ENCODE results near the gene FANCE. TPM values are rescaled to one million over a fixed set of nuclear protein-coding genes. Genes with fewer than 3 reads are reported as not detected.
A peak's percentile ranks its signal among the peaks of the same experiment; 100 is the strongest.

Gene FANCE
- total and polyA plus RNA-seq, 7 donors = 3.8 to 15.2 (median 7.1) TPM

DNA sequence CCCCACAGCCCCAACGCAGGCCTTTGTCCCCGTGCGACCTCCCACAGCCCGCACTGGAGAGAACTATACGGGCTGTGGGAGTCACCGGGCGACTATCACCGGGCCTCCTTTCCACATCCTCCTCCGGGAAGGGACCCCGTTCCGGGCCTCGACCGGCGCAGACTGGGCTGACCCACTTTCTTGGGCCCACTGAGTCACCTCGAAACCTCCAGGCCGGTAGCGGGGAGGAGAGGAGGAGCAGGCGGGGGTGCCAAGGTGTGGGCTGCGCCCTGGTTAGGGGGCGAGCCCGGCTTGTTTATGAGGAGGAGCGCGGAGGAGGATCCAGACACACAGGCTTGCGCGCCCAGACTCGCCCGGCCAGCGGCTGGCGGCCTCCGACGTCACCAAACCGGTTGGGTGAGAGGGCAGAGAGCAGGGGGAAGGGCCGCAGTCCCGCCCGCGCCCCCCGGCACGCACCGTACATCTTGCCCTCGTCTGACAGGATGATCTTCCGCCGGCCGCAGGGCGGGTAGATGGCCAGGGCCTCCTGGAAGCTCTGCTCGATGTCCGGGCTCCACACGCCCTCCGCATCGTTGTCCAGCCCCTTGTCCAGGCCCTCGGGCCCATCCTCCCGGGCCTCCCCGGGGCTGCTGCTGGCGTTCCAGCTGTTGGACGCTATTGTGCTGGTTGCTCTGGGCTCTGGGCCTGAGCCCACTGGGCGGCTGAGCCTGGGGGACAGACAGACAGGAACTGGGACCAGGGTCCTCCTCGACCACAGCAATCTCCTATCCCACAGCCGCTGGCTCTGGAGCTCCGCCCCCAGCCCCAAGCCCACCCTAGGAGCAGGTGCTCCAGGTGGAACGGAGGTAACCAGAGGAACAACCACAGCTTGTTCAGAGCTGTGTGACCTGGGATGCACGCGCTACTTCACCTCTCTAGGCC is 34.1 kb downstream of the FANCE start:
- WGBS, 3 donors = 53 to 68% (median 66%) methylated on average over 43 to 61 of the region's 61 CpGs
- peak in 1 of 4 donors; percentile 4 for ATAC-seq

DNA sequence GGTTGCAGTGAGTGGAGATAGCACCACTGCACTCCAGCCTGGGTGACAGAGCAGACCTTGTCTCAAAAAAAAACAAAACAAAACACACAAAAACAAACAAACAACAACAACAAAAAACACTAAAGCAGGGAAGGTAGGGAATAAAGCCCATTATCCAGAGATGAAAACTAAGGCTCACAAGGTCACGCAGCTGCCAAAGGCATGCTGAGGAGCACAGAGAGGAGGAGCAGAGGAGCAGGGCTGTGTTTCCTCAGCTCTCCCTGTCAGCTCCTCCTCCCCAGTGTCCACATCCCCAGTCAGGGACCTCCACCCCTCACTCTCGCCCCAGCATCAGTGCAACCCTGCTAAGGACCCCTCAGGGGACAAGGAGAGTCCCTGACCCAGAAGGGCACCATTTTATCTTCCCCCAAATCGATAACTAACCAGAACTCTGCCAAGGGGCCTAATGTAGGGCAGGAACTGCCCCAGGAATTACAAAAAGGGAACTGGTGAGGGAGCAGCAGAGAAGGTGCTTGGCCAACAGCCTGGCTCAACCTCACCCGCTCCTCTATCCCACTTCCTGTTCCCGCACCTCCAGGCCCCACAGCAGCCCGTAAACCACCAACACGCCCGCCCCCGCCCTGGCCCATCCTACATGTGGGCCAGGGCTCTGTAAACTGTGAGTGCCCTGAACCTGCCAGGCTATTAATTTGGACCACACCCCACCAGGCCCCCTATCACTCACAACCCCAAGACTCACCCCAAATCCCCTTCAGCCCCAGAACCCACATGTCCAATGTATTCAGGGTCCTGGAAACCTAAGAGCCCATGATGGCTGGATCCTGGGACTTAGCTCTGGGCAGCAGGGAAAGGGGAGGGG is 35.7 kb downstream of the FANCE start:
- H3K9me3 ChIP-seq = no peaks in the 10 kb centered on the region
- 75 to 76% (median 75%) methylated on average over 8 to 9 of the region's 9 CpGs for WGBS, 3 donors
- ATAC-seq (no peak), DNase-seq (no peak)
- peaks cover 0 to 23% of the 10 kb centered on the region in 2 donors for H3K36me3 ChIP-seq (ENCODE audit: insufficient read depth in 1 of 2, low read depth in 1 of 2)
- peak overlapping the region; percentile 23 for H3K27ac ChIP-seq
- no peak overlapping the region for H3K4me3 ChIP-seq
- TF ChIP-seq, protein P1, sequence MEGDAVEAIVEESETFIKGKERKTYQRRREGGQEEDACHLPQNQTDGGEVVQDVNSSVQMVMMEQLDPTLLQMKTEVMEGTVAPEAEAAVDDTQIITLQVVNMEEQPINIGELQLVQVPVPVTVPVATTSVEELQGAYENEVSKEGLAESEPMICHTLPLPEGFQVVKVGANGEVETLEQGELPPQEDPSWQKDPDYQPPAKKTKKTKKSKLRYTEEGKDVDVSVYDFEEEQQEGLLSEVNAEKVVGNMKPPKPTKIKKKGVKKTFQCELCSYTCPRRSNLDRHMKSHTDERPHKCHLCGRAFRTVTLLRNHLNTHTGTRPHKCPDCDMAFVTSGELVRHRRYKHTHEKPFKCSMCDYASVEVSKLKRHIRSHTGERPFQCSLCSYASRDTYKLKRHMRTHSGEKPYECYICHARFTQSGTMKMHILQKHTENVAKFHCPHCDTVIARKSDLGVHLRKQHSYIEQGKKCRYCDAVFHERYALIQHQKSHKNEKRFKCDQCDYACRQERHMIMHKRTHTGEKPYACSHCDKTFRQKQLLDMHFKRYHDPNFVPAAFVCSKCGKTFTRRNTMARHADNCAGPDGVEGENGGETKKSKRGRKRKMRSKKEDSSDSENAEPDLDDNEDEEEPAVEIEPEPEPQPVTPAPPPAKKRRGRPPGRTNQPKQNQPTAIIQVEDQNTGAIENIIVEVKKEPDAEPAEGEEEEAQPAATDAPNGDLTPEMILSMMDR (IDR thresholded peaks at IDR 0.05) = no peak
- H3K27me3 ChIP-seq (ENCODE audit: insufficient read depth in 3 of 3, low read length in 2 of 3) = no peaks in the 10 kb centered on the region
- peaks cover 36% of the 10 kb centered on the region for H3K4me1 ChIP-seq
- intact Hi-C loops (cut with DNase I) = no loop called here

More for the DNA sequence above, 34.1 kb downstream of the FANCE start:
- Histone ChIP-seq H3K27me3 (ENCODE audit: insufficient read depth in 3 of 3, low read length in 2 of 3) (no peaks in the 10 kb centered on the region), H3K9me3 (no peaks in the 10 kb centered on the region), H3K4me1 (peaks cover 22% of the 10 kb centered on the region), H3K4me3 (no peak overlapping the region), H3K27ac (peak overlapping the region; percentile 12), H3K36me3 (ENCODE audit: insufficient read depth in 1 of 2, low read depth in 1 of 2) (peaks cover 0 to 31% of the 10 kb centered on the region in 2 donors)
- TF ChIP-seq, protein P1 (IDR thresholded peaks at IDR 0.05) = no peak
- peak; percentile 42 to 56 for DNase-seq
- intact Hi-C loops (cut with DNase I) = no loop called here

DNA sequence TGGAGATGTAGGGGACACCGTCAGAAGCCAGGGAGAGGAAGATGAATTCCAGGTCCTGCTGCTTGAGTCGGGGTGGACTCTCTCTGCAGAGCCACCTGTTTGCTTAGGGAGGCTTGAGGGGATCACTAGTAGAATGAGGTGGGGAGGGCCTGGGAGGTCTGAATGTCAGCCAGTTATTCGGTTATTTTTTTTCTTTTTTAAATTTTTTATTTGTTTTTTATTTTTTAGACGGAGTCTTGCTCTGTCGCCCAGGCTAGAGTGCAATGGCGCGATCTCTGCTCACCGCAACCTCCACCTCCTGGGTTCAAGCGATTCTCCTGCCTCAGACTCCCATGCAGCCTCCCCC is 36.4 kb downstream of the FANCE start:
- ATAC-seq = no peak
- 78 to 84% (median 81%) methylated on average over 9 of the region's 9 CpGs for WGBS, 3 donors
- TF ChIP-seq, protein P1 (IDR thresholded peaks at IDR 0.05) = no peak

DNA sequence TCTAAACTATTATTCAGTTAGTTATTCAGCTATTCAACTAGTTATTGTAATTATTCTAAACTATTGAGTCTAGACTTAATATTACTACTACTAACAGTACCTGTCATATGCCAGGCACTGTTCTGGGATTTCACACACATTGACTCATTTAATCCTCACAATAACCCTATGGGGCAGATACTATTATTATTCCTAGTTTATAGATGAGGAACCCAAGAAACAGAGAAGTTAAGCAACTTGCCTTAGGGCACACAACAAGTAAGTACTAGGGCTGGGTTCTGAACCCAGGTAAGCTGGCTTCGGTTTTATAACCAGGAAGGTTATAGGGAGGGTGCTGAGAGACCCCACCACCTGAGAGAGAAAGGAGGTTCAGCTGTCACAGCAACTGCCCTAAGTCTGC is 36.9 kb downstream of the FANCE start:
- H3K27ac ChIP-seq = peak overlapping the region; percentile 74
- ATAC-seq (no peak), DNase-seq (no peak)
- no peak overlapping the region for H3K4me3 ChIP-seq
- peaks cover 48% of the 10 kb centered on the region for H3K4me1 ChIP-seq
- peaks cover 0 to 16% of the 10 kb centered on the region in 2 donors for H3K36me3 ChIP-seq (ENCODE audit: insufficient read depth in 1 of 2, low read depth in 1 of 2)
- no peaks in the 10 kb centered on the region for H3K27me3 ChIP-seq (ENCODE audit: insufficient read depth in 3 of 3, low read length in 2 of 3)
- intact Hi-C loops (cut with DNase I) = no loop called here
- H3K9me3 ChIP-seq = no peaks in the 10 kb centered on the region
- TF ChIP-seq, protein P1 (IDR thresholded peaks at IDR 0.05) = no peak
- 95% methylated on average over 1 of the region's 1 CpG for WGBS, 3 donors

More for the DNA sequence above, 36.4 kb downstream of the FANCE start:
- Histone ChIP-seq H3K27ac (peak overlapping the region; percentile 74), H3K4me1 (peaks cover 43% of the 10 kb centered on the region), H3K9me3 (no peaks in the 10 kb centered on the region), H3K4me3 (no peak overlapping the region), H3K36me3 (ENCODE audit: insufficient read depth in 1 of 2, low read depth in 1 of 2) (peaks cover 0 to 21% of the 10 kb centered on the region in 2 donors), H3K27me3 (ENCODE audit: insufficient read depth in 3 of 3, low read length in 2 of 3) (no peaks in the 10 kb centered on the region)
- no peak for DNase-seq
- intact Hi-C loops (cut with DNase I) = no loop called here
